ENCODE results near the gene ADAD2. TPM values are rescaled to one million over a fixed set of nuclear protein-coding genes. Genes with fewer than 3 reads are reported as not detected.

Gene ADAD2
- total RNA-seq, 1 experiment from 2014 or later: not detected

DNA sequence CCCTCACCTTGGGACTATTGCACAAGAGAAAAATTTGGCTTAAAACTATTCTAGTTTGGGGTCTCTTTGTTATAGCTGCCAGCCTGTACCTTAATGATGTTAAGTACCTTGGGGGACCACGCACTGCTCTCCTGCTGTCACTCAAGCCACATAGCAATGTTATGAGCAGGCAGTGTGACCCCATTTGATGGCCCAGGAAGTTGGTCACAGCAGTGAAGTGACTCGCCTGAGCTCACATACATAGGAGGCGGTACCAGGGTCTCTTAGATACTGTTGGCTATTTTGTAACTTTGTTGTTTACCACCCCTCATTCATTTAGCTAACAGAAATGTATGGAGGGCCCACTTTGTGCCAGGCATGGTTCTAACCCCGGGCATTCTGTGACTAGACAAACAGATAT is 32.5 kb downstream of the ADAD2 start:
- no peak for DNase-seq (ENCODE audit: low spot score)

DNA sequence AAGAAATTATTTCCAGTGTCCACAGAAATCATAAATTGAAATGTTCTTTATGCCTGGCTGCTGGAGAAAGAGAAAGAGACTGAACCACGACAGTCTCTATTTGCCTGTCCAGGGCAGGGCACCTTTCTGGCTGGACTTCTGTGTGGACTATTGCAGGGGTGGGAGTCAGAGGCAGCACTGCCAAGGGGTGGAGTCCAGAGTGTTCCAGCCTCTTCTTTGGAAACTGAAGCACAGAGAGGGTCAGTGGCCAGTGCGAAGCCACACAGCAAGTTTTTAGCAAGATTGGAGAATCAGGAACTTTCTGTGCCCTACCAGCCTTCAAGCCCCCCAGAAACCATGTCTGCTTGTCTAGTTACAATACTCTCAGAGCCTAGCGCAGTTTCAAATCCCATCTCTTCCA is 33.6 kb downstream of the ADAD2 start:
- no peak for DNase-seq (ENCODE audit: low spot score)

GRCh38 chr16:84225126-84225525 is 34.2 kb downstream of the ADAD2 start:
- no peak for DNase-seq (ENCODE audit: low spot score)

GRCh38 chr16:84225571-84225970 is 34.6 kb downstream of the ADAD2 start:
- no peak for DNase-seq (ENCODE audit: low spot score)

DNA sequence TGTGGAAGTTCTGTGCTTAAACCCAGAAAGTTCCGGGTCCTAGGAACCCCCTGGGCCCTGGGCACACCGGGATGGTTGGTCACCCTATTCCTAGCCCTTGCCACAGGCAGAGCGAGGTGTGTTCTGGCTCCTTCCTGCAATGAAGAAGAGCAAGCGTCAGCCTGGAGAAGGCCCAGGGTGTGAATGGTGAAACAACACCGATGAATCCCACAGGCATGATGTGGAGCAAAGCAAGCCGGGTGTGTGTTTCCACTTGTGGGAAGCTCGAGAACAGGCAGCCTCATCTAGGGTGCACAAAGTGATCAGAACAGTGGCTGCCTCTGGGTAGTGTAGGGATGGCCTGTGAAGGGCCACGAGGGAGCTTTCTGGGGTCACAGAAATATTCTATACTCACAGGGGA is 35.1 kb downstream of the ADAD2 start:
- DNase-seq (ENCODE audit: low spot score): no peak

GRCh38 chr16:84227548-84227947 is 36.6 kb downstream of the ADAD2 start:
- DNase-seq (ENCODE audit: low spot score): no peak

GRCh38 chr16:84228256-84228838 is 37.4 kb downstream of the ADAD2 start:
- DNase-seq (ENCODE audit: low spot score): peak; percentile 26

GRCh38 chr16:84229471-84229870 is 38.5 kb downstream of the ADAD2 start:
- no peak for DNase-seq (ENCODE audit: low spot score)

- DNase-seq (ENCODE audit: low spot score): no peak
These were observed 41.1 kb downstream of the ADAD2 start for GRCh38 chr16:84232060-84232459.

- no peak for DNase-seq (ENCODE audit: low spot score)
These were observed 42.0 kb downstream of the ADAD2 start for GRCh38 chr16:84232969-84233368.

DNA sequence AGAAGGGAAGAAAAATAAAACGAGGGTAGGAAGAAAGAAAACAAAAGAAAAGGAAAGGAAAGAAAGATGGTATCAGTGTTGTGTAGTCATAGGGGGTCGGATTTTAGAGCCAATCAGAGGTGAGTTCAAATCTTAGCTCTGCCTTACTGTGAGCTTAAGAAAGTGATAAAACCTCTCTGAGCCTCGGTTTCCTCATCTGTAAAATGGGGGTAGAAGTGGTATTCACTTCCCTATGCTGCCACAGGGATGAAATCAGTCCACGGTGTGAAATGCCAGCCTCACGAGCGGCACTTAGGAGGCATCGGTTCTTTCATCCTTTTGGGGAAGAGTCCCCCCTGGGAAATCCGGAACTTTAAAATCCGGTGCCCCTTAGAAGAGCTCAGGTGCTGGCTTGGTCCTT is 42.8 kb downstream of the ADAD2 start:
- no peak for DNase-seq (ENCODE audit: low spot score)

DNA sequence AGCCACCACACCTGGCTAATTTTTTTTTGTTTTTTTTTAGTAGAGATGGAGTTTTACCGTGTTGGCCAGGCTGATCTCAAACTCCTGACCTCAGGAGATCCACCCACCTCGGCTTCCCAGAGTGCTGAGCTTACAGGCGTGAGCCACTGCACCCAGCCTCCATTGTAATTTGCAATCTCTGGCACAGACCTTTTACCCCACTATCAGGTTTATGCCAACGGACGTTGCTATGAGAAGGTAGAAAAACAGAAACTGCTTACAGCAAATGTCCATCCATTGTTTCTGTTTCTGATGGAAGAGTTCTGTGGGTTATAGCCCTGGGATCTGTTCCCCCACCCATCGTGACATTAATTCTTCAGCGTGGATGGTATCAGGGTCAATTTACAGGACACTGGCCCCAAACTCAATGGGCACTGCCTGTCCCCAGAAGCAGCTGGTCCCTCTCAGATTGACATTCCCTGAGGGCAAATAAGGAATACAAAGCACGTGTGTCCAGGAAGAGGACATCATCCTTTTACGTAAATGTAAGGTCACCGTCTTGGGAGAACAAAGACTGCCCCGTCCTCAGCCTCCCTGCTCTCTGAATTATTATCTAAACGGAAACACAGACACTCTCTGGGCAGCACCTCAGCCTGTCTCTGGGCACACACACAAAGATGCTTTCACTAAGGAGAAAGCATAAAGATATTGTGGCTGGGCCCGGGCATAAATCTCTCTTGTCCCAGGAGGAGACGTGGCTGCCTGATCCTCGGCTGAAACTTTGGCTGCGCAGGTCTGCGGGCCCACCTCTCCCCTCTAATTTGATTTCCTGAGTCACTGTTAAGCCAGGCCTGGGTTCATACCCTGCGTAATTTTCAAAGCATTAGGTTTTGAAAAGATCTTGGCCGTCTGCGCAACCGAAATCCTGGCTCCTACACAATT is 43.6 kb downstream of the ADAD2 start:
- DNase-seq (ENCODE audit: low spot score): no peak

- no peak for DNase-seq (ENCODE audit: low spot score)
These were observed 45.7 kb downstream of the ADAD2 start for GRCh38 chr16:84236671-84237070.

DNA sequence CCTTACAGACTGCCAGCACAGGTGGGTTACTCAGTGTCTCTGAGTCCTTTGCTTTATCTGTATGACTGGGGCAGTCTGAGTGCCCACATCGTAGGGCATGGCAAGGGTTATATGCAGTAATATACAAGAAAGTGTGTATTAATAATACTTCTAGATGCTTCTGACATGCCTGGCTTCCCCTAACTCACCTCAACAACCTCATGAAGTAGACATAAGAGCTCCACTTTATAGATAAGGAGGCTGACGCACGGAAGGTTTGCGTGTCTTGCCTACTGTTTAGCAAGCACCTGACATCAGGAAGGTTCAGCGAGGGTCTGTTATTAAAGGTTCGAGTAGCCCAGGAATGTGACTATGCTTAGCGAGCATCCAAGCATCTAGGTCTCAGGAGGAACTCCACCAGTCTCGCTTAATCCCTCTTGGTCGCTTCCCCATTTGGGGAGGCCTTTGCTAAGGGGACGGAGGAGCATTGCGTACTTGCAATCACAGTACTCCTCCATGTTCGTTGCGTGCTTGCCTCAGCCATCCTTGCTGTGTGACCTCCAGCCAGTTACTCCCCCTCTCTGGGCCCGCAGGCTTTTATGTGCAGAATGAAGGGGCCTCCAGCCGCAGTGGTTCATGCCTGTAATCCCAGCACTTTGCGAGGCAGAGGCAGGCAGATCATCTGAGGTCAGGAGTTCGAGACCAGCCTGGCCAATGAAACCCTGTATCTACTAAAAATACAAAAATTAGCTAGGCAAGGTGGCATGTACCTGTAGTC is 47.2 kb downstream of the ADAD2 start:
- no peak for DNase-seq (ENCODE audit: low spot score)

DNA sequence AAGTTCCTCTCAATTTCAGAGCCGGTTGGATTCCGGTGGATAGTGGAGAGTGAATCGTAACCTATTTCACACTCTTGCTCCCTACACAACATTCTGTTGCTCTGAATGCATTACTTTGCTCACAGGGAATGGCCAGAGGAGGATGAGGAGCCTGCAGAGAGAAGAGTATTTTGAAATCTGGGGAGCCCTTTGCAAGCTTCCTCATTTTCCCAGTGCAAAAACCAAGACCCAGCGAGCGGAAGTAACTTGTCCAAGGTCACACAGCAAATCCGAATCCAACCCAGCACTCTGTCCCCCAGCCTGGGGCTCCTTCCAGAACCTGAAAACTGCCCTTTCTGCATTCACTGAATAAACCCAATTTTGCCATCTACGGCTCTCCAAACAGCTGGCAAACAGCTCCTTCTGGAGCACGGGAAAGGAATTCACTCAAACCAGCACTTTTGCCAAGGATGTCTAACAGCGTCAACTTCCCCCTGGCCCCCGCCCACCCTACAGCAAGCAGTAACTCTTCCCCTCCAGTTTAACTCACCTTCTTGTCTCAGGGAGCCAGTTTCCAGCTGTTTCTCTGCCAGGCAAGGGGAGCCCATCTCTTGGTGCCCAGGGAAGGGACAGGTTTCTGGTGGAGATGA is 48.3 kb downstream of the ADAD2 start:
- DNase-seq (ENCODE audit: low spot score): no peak

DNA sequence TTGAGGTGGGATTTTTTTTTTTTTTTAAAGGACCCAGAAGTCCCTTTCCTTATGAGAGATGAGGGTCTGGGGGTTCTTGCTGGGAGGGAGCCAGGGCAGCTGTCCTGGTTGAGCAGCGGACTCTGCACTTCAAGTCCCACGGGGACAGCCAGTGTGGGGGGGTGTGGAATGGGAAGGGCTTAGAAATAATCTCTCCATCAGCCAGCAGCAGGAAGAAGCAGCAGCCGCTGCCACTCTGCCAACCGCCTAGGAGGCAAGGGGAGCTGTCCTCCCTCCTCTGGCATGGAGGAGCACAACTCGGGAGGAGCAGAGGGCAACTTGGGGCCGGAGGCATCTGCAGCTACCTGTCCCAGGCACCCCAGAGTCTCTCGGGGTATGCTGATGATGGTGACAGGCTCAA is 49.0 kb downstream of the ADAD2 start, which contains the start of gene KCNG4:
KCNG4 (minus strand) TSS at position 104 of the 400 bp plus-strand sequence. CDS start 2,527 bp downstream, outside the sequence.
- DNase-seq (ENCODE audit: low spot score): no peak

GRCh38 chr16:84240455-84240854 is 49.5 kb downstream of the ADAD2 start:
- no peak for DNase-seq (ENCODE audit: low spot score)

DNA sequence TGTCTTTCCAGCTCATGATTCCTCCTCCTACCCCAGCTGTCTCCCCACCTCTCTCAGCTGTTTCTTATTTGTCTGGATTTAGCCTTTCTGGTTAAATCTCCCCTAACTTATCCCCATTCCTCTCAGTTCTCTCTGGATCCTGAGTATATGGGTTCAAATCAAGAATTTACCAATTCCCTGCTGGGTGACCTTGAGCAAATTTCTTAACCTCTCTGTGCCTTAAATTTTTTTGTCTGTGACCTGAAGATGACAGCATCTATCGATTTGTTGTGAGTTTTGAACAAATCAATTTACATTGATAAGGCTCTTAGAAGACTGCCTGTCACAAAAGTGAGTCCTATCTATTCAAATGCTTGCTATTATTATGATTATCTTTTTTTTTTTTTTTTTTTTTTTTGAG is 50.8 kb downstream of the ADAD2 start:
- DNase-seq (ENCODE audit: low spot score): no peak

DNA sequence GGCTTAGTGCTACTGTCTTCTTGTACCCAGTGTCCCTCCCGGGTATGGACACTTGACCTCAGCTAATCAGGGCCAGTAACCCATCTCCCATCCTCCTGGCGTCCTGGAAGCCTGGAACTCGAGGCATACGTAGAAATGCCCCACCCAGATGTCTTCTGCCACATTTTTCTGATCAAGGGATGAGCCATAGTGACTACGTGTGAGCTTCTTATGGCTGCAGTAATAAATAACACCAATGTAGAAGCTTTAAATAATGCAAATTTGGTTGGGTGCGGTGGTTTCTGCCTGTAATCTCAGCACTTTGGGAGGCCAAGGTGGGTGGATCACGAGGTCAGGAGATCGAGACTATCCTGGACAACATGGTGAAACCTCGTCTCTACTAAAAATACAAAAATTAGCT is 51.9 kb downstream of the ADAD2 start:
- no peak for DNase-seq (ENCODE audit: low spot score)

- no peak for DNase-seq (ENCODE audit: low spot score)
These were observed 52.8 kb downstream of the ADAD2 start for GRCh38 chr16:84243732-84244131.

DNA sequence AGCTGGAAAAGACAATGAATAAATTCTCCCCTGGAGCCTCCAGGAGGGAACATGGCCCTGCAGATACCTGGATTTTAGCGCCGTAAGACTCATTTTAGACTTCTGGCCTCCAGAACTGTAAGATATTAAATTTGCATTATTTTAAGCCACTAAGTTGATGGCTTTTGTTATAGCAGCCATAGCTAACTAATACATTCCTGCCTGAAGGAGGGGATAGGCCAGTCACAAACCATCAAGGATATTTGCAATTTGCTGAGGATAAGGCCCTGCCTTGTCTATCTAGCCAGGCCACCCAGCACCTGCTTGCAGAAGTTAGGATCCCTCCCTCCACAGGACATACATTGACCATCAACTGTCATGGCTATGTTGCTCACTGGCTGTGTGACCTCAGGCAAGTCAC is 53.8 kb downstream of the ADAD2 start:
- DNase-seq (ENCODE audit: low spot score): no peak
